GM18508 (cell line): Measurements from ENCODE around the gene OTP.

ENCODE experiments used
- ATAC-seq: cut with Tn5 transposase; IDR thresholded peaks from one replicate; pipeline ENCODE4 v1.9.1; 2021; ENCODE audit warnings: moderate number of reproducible peaks; ENCODE audit not compliant: insufficient read depth, unreplicated experiment

The OTP gene

DNA sequence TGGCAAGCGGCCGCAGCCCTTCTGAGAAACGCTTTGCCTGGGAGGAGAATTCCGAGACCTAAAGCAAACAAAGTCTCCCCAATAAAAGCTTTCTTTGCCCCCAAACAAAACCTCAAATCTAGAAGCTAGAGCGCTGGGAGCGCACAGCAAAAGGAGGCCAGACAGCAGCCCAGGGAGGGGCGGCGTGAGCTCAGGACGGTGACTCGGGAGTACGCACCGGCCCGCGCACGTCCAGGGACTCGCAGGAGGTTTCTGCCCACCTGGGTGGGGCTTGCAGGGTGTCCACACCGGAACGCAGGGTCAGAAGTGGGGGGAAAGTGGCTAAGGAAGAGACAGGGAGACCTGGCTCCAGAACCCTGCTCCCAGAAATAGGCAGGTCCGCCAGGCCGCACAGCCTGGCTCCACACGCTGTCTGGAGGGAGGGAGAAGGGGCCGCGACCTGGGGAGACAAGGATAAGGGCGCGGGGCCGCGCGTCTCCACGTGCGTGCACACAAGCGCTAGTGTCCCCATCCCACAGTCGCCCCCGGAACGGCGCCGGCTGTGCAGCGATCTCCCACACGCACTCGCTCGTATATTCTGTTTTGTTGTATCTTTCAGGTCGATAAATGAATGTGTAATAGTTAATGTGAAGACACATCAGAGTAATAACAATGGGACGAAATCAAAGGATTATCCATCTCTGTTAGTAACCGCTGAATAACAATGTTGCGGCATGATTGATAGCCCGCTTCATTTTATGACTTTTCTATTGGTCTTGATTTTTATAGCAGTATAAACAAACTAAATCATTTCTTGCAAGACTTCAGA, 2.3 kb upstream of the OTP start:
- ATAC-seq = no peak

GRCh38 chr5:77638763-77639671, 504 bp upstream of the OTP start:
- ATAC-seq = no peak

GRCh38 chr5:77637170-77637997, 1.1 kb downstream of the OTP start:
- ATAC-seq = no peak

DNA sequence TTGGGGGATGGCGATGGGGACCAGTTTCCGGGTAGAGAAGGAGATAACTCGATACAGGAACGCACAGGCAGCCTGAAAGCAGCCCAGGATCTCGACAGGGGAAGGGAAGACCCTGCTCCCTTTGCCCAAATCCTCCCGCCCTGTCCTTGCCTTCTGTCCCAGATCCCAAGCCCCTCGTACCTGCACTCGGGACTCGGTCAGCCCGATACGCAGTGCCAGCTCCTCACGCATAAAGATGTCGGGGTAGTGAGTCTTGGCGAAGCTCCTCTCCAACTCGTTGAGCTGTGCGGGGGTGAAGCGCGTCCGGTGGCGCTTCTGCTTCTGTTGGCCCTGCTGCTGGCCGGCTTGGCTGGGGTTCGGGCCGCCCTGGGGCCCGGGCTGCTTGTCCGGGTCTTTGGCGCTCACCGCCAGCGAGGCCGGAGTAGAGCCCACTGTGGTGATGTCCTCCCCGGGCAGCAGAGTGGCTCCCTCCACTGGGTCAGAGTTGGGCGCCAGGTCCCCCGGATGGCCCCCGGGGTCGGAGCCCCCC, 1.8 kb downstream of the OTP start:
- no peak for ATAC-seq

DNA sequence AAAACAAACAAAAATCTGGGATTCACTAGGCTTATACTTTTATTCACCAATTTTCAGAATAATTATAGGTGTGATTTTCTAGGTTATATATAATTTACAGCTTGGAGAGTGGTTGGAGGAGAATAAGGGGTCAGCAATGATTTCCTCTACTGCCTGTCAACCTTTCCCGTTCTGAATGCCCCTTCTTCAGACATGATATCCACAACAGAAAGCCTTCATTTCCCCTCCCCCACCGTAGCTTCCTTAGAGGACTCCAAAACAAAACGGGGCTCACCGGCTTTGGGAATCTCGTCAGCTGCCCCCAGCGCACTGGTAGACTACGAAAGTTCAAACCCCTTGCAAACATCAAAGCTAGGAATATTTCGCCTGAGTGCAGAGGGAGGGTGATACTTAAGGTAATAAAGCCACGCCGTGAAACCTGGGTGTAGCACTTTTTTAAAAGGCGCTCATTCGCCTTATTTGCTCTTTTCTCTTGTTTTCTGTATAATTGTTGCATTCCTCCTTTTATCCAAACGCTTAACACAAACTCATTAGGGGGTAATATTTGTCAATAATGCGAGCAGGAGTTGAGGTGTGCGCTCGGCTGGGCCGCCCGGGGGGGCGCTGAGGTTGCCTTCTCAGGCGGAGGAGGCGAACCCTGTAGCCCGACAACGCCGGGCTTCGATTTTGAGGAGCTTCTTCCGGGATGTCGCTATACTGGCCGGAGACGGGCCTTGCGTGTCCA, 2.4 kb downstream of the OTP start:
- no peak for ATAC-seq

GRCh38 chr5:77635067-77635916, 3.2 kb downstream of the OTP start:
- no peak for ATAC-seq

- no peak for ATAC-seq
Measured at GRCh38 chr5:77633709-77634108, 4.8 kb downstream of the OTP start.

GRCh38 chr5:77633207-77633675, 5.3 kb downstream of the OTP start:
- ATAC-seq = no peak

GRCh38 chr5:77632526-77633206, 5.8 kb downstream of the OTP start:
- ATAC-seq = no peak

GRCh38 chr5:77630114-77630680, 8.3 kb downstream of the OTP start:
- peak; percentile 63 for ATAC-seq

- no peak for ATAC-seq
Measured at GRCh38 chr5:77629509-77630113, 8.9 kb downstream of the OTP start.

DNA sequence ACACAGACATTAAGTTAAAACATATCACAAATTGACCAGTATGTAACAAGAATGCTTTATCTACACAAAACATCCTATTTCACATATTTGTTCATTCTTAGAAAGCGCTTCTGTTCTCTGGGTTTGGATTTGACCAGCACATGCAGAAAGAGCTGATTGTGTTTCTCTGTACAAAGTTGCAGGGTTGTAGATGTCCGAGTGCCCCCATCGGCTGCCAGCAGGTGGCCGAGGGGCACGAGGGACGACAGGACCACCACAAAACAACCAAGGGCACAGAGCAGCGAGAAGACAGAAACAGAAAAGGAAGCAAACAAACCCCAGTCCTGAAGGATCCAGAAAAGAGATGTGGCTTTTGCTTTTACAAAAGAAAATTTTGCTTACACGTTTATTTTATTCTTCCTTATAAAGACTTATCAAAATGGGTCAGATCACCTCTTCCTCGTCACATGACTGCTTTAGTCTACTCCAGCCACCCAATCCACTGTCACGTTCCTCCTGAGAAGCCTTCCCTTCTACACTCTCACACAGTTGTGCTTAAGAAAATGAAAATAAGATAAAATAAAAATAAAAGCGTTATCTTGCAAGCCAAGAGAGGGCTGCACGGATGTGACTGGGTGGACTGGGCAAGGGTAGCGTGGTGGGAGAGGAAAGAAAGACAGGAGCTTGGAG, 9.5 kb downstream of the OTP start:
- no peak for ATAC-seq

DNA sequence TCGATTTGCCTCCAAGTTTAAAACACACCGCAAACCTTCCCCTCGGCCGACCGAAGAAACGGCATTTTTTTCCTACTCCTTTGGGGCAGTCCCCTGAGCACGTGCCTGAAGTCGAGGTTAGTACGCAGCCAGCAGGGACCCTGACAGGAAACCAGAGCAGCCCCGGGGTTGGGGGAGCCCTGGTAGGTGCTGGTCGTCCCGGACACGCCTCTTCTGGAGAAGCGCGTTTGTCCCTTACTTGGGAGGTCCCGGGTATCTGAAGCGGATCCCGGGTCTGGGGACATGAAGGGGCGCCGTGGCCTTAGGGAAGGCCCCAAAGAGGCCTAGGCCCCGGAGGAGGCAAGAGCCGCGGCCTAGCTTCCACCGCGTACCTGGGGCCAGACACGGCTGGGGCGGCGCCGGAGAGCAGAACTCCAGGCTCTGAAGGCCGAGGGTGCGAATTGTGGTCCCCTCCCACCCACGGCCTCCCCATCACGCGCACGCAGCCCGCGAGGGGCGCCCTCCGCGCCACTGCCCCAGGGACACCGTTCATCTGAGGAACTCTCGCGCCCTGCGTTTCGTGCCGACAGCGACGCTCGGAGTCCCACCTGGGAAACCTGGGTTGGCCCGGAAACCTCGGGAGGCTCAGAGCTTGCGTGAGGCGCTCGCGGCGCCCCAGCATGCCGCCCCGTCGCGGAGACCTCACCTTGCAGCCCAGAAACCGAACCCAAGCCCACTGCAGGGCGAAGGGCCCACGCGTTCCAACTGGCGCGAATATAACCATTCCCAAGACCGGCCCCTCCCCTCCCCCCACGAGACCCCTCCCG, 10.4 kb downstream of the OTP start:
- ATAC-seq = no peak

- no peak for ATAC-seq
Measured at GRCh38 chr5:77623203-77623740, 15.2 kb downstream of the OTP start.

DNA sequence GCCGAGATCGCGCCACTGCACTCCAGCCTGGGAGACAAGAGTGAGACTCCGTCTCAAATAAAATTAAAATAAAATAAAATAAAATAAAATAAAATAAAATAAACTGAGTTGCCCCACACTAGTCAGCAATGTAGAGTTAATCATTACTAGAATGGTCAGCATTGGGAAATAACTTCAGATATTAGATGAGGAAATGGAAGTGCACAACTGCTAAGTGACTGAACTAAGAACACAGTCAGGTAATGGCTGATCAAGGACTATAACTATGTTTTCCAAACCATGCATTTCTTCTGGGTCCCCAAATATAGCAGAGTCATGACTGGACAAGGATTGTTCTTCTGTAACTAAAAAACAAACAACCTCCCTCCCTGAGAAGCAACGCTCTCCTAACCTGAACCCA, 17.1 kb downstream of the OTP start:
- no peak for ATAC-seq

DNA sequence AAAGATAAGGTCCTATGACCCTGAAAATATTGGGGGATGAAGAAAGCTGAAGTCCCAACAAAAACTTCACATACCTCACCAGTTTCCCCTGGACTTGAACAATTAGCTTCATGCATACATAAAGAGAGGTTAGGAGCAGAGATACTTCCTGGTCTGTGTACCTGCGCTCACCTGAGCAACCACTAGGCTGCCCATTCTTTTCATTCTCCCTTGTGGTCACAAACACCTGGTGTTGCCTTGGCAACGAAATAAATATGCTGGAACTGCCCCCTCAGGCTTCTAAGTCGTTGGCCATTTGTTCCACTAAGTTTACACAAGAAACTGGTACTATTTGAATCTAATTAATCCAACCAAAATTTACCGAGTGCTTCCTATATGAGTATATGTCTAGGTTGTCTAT, 18.1 kb downstream of the OTP start:
- no peak for ATAC-seq
